H1 (cell line): ENCODE data around the gene ZNG1B. TPM values are rescaled to one million over a fixed set of nuclear protein-coding genes. Genes with fewer than 3 reads are reported as not detected.
"Not testable (repeated sequence)": the region's sequence is repeated elsewhere in the genome, so short reads cannot be mapped to it uniquely, and the experiment has no call there.

Experiments used
- CTCF ChIA-PET: fragments of 300-600 bp; sonication (Branson Sonifier 250); formaldehyde crosslinking; loops from one replicate; lab custom pipeline; 2021; ENCODE audit not compliant: partially characterized antibody; lab: Charles Lee
- POLR2A ChIA-PET: fragments of 300-600 bp; sonication (Branson Sonifier 250); formaldehyde crosslinking; loops from one replicate; lab custom pipeline; 2021; ENCODE audit warnings: inconsistent platforms; ENCODE audit not compliant: partially characterized antibody; lab: Charles Lee
- DNase-seq, 2 experiments: peaks; one replicate each; pipeline versions ENCODE4 v3.0.0 to v3.0.0-alpha.2; 2010 to 2022; ENCODE audit warnings: low spot score in 2 of 2, low read depth in 1 of 2, mixed read lengths in 1 of 2
- FAIRE-seq: peaks from 2 replicates; lab custom pipeline; 2011; peaks lifted over from hg19 to GRCh38; lab: Jason Lieb, UNC
- H2AFZ ChIP-seq: 2 replicates; pipeline ENCODE4 v1.8.1; 2012; ENCODE audit warnings: low read length, inconsistent platforms
- H2AK5ac ChIP-seq: 2 replicates; pipeline ENCODE4 v1.6.1; 2013; ENCODE audit warnings: low read depth, low read length
- H2BK120ac ChIP-seq: replicated peaks from 2 replicates; pipeline ENCODE3; 2013; ENCODE audit warnings: low read depth, low read length, inconsistent platforms
- H2BK12ac ChIP-seq: 2 replicates; pipeline ENCODE4 v1.6.1; 2013; ENCODE audit warnings: low read depth, low read length
- H2BK15ac ChIP-seq: 2 replicates; pipeline ENCODE4 v1.6.1; 2013; ENCODE audit warnings: low read length
- H2BK20ac ChIP-seq: 2 replicates; pipeline ENCODE4 v1.6.1; 2013; ENCODE audit warnings: low read length
- H2BK5ac ChIP-seq: 2 replicates; pipeline ENCODE4 v1.6.1; 2013; ENCODE audit warnings: low read depth, low read length
- H3K14ac ChIP-seq: 2 replicates; pipeline ENCODE4 v1.6.1; 2013; ENCODE audit warnings: inconsistent platforms; ENCODE audit not compliant: insufficient read length
- H3K18ac ChIP-seq: 2 replicates; pipeline ENCODE4 v1.6.1; 2013; ENCODE audit warnings: low read length; ENCODE audit errors: extremely low read depth
- H3K23ac ChIP-seq: 2 replicates; pipeline ENCODE4 v1.6.1; 2013; ENCODE audit warnings: inconsistent platforms; ENCODE audit not compliant: insufficient read length
- H3K23me2 ChIP-seq: 2 replicates; pipeline ENCODE4 v1.6.1; 2013; ENCODE audit warnings: low read depth, low read length
- H3K27ac ChIP-seq: 2 replicates; pipeline ENCODE4 v1.6.1; 2011; ENCODE audit warnings: low read depth, low read length, inconsistent platforms
- H3K27me3 ChIP-seq, 4 experiments: replicated peaks in 1 of 4; 1 replicate in 1 of 4; 2 replicates in 3 of 4; pipeline versions ENCODE4 v1.6.1 to v1.8.1; 2011 to 2013; ENCODE audit warnings: low read length in 3 of 4, mild to moderate bottlenecking in 3 of 4, inconsistent platforms in 2 of 4, mixed read lengths in 2 of 4, moderate library complexity in 1 of 4; ENCODE audit not compliant: control insufficient read depth in 3 of 4, insufficient read depth in 3 of 4; ENCODE audit errors: extremely low read depth in 1 of 4
- H3K36me3 ChIP-seq, 4 experiments: 2 replicates each; pipeline versions ENCODE4 v1.6.1 to v1.8.1; 2011 to 2013; ENCODE audit warnings: mild to moderate bottlenecking in 4 of 4, low read length in 3 of 4, moderate library complexity in 2 of 4, control low read depth in 1 of 4, inconsistent platforms in 1 of 4; ENCODE audit not compliant: insufficient read depth in 4 of 4, control insufficient read depth in 2 of 4
- H3K4ac ChIP-seq: replicated peaks from 2 replicates; pipeline ENCODE3; 2013; ENCODE audit warnings: low read length, low read depth, mixed read lengths, inconsistent platforms; ENCODE audit not compliant: insufficient read length
- H3K4me1 ChIP-seq, 4 experiments: replicated peaks in 1 of 4; 1 replicate in 1 of 4; 2 replicates in 3 of 4; pipeline versions ENCODE4 v1.6.1 to v1.8.1; 2011 to 2013; ENCODE audit warnings: low read length in 3 of 4, inconsistent platforms in 2 of 4, mixed read lengths in 1 of 4; ENCODE audit not compliant: insufficient read depth in 4 of 4, control insufficient read depth in 3 of 4
- H3K4me2 ChIP-seq, 2 experiments: 2 replicates each; pipeline versions ENCODE4 v1.6.1 to v1.8.1; 2011 to 2013; ENCODE audit warnings: low read depth in 2 of 2, low read length in 2 of 2, control low read depth in 1 of 2, inconsistent platforms in 1 of 2, mild to moderate bottlenecking in 1 of 2; ENCODE audit not compliant: insufficient read depth in 1 of 2
- H3K4me3 ChIP-seq, 4 experiments: fragments of 200-600, 300-600 bp in 1 of 4; sonication (generic), shearing (Covaris generic), sonication (Bioruptor Twin) in 1 of 4; 2 replicates each; pipeline versions ENCODE4 v1.5.1 to v1.8.1; 2011 to 2016; ENCODE audit warnings: low read length in 4 of 4, low read depth in 3 of 4, control low read depth in 2 of 4, inconsistent platforms in 2 of 4, mild to moderate bottlenecking in 2 of 4, mixed read lengths in 1 of 4, moderate library complexity in 1 of 4; ENCODE audit not compliant: insufficient read depth in 2 of 4; ENCODE audit errors: extremely low read depth in 1 of 4
- H3K56ac ChIP-seq: replicated peaks from 2 replicates; pipeline ENCODE3; 2013; ENCODE audit warnings: low read depth, mild to moderate bottlenecking, mixed read lengths, low read length, inconsistent platforms; ENCODE audit not compliant: insufficient read length
- H3K79me1 ChIP-seq: 2 replicates; pipeline ENCODE4 v1.6.1; 2013; ENCODE audit warnings: low read depth, low read length, control low read depth
- H3K79me2 ChIP-seq, 2 experiments: 2 replicates each; pipeline versions ENCODE4 v1.6.1 to v1.8.1; 2012 to 2013; ENCODE audit warnings: low read length in 2 of 2, mild to moderate bottlenecking in 2 of 2, inconsistent platforms in 1 of 2; ENCODE audit not compliant: insufficient read depth in 2 of 2, control insufficient read depth in 1 of 2
- H3K9ac ChIP-seq, 4 experiments: replicated peaks in 1 of 4; 1 replicate in 1 of 4; 2 replicates in 3 of 4; pipeline versions ENCODE4 v1.6.1 to v1.8.1; 2011 to 2013; ENCODE audit warnings: low read depth in 3 of 4, low read length in 3 of 4, control low read depth in 2 of 4, mild to moderate bottlenecking in 2 of 4, moderate library complexity in 2 of 4, inconsistent platforms in 1 of 4; ENCODE audit errors: extremely low read depth in 1 of 4
- H3K9me3 ChIP-seq, 2 experiments: 2 replicates each; pipeline versions ENCODE4 v1.6.1 to v1.8.1; 2012 to 2013; ENCODE audit warnings: mild to moderate bottlenecking in 2 of 2, moderate library complexity in 2 of 2, control low read depth in 1 of 2, inconsistent platforms in 1 of 2, low read depth in 1 of 2, low read length in 1 of 2, mixed read lengths in 1 of 2; ENCODE audit not compliant: insufficient read depth in 2 of 2
- H4K20me1 ChIP-seq, 2 experiments: replicated peaks in 1 of 2; 2 replicates each; pipeline versions ENCODE3 to v1.8.1; 2011 to 2013; ENCODE audit warnings: inconsistent platforms in 2 of 2, low read length in 2 of 2, mild to moderate bottlenecking in 1 of 2; ENCODE audit not compliant: insufficient read depth in 2 of 2, control insufficient read depth in 1 of 2
- H4K5ac ChIP-seq: 2 replicates; pipeline ENCODE4 v1.6.1; 2013; ENCODE audit warnings: low read length, low read depth, mixed read lengths, inconsistent platforms; ENCODE audit not compliant: insufficient read length
- H4K8ac ChIP-seq: 2 replicates; pipeline ENCODE4 v1.8.0; 2013; ENCODE audit warnings: mild to moderate bottlenecking, moderate library complexity, low read length, inconsistent platforms; ENCODE audit not compliant: insufficient read depth; ENCODE audit errors: extremely low read depth
- H4K91ac ChIP-seq: replicated peaks from 2 replicates; pipeline ENCODE3; 2013; ENCODE audit warnings: low read length, mixed read lengths, inconsistent platforms; ENCODE audit not compliant: insufficient read length
- WGBS, 2 experiments: shearing (Covaris generic) in 1 of 2; methylation state at CpG; one replicate each; pipeline versions ENCODE4 v1.1.6 to v1.1.7; 2013 to 2015; ENCODE audit warnings: low lambda C conversion rate in 2 of 2, mixed read lengths in 2 of 2, inconsistent platforms in 1 of 2, low coverage in 1 of 2, missing lambda C conversion rate in 1 of 2; ENCODE audit not compliant: insufficient replicate concordance in 2 of 2, insufficient coverage in 1 of 2, insufficient read length in 1 of 2; ENCODE audit errors: extremely low coverage in 1 of 2, missing lambda C conversion rate in 1 of 2; 5-methylcytosine and 5-hydroxymethylcytosine counted together
- polyA plus RNA-seq, 7 experiments: library from polyadenylated mRNA; depleted of rRNA in 3 of 7; stranded (reverse) in 5 of 7; unstranded in 2 of 7; fragments of >200 nt in 5 of 7; fragments of 200-250 nt in 2 of 7; gene quantifications; 1 replicate in 5 of 7; 2 replicates in 1 of 7; 4 replicates in 1 of 7; pipeline versions ENCODE4 v1.2.1 to v1.2.3, GENCODE V29; 2011 to 2013; ENCODE audit warnings: missing spikeins in 2 of 7, mixed read lengths in 2 of 7
- total RNA-seq: library from RNA; stranded (reverse); fragmentation: NEBNext Ultra II Directional; extraction: Animal tissue kit (Norgen Biotek cat#: 25700); gene quantifications from 2 replicates; pipeline ENCODE4 v1.2.1, GENCODE V29; 2021

ZNG1B gene
- total and polyA plus RNA-seq, 2 of the 8 experiments (the other 6 are each of a cell fraction or from before 2014, with no cell fraction given) = 12.8 to 32.7 TPM

- H3K4me1 ChIP-seq, H4K91ac ChIP-seq, H3K14ac ChIP-seq, H3K27me3 ChIP-seq, H4K5ac ChIP-seq, H3K23me2 ChIP-seq, H2BK12ac ChIP-seq, H2BK15ac ChIP-seq, H3K79me2 ChIP-seq, H3K36me3 ChIP-seq, H3K23ac ChIP-seq, H3K9me3 ChIP-seq, CTCF ChIA-PET, DNase-seq, H4K20me1 ChIP-seq, H2BK5ac ChIP-seq, H2BK120ac ChIP-seq, H3K56ac ChIP-seq, H3K79me1 ChIP-seq, H3K4me3 ChIP-seq, FAIRE-seq, H3K27ac ChIP-seq, H3K4me2 ChIP-seq, H3K18ac ChIP-seq, POLR2A ChIA-PET, H2AK5ac ChIP-seq, H3K4ac ChIP-seq, H3K9ac ChIP-seq, H2BK20ac ChIP-seq, H4K8ac ChIP-seq, H2AFZ ChIP-seq: not testable (repeated sequence)
- 92% methylated on average over 1 of the region's 3 CpGs; no CpG with 5 or more reads in 1 of the 2 experiments for WGBS, 2 experiments
These were observed 25.7 kb upstream of the ZNG1B start for GRCh38 chr2:113411725-113412352.

DNA sequence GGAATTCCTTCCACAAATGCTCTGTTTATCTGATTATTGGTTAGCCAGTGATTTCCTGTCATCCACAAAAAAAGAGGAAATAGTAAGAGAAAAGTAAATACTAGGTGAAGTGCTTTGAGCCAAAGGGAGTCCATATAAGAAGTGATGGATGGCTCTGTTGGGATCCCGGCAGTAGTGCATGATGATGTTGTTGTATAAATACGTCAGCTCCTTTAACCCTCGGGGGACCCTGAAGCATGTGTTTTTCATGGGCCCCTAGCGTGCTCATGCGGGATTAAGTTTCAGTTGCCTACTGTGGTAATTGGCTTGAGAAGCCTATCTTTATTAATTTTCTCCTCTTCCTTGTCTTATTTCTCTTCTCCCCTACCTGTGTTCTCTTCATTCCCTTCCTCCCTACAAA, 24.7 kb upstream of the ZNG1B start:
- H3K23me2 ChIP-seq, H3K4me3 ChIP-seq: not testable (repeated sequence)

More for the DNA sequence above, 24.7 kb upstream of the ZNG1B start:
- H3K79me1 ChIP-seq, H3K4me1 ChIP-seq, H3K4ac ChIP-seq, H3K9ac ChIP-seq, H4K20me1 ChIP-seq, POLR2A ChIA-PET, H3K36me3 ChIP-seq, H3K27ac ChIP-seq, H2BK15ac ChIP-seq, H4K8ac ChIP-seq, H3K79me2 ChIP-seq, H3K23ac ChIP-seq, H3K27me3 ChIP-seq, H3K18ac ChIP-seq, H4K91ac ChIP-seq, H2BK120ac ChIP-seq, H2BK12ac ChIP-seq, H3K9me3 ChIP-seq, H2BK20ac ChIP-seq, FAIRE-seq, H2BK5ac ChIP-seq, H3K56ac ChIP-seq, H2AK5ac ChIP-seq, CTCF ChIA-PET, DNase-seq, H2AFZ ChIP-seq, H4K5ac ChIP-seq, H3K4me2 ChIP-seq, H3K14ac ChIP-seq: not testable (repeated sequence)
- WGBS, 2 experiments = 81% methylated on average over 5 of the region's 5 CpGs; no CpG with 5 or more reads in 1 of the 2 experiments
